OCI-LY1 (cell line): ENCODE data around the gene ZNF844.

ENCODE experiments used
- H2AFZ ChIP-seq: fragments of 200-600 bp; sonication (generic), shearing (Covaris generic); 2 replicates; pipeline ENCODE4 v1.6.0; 2014; ENCODE audit warnings: antibody characterized with exemption, mild to moderate bottlenecking, low read length
- H3F3A ChIP-seq: fragments of 200-600 bp; sonication (generic), shearing (Covaris generic); 2 replicates; pipeline ENCODE4 v1.6.0; 2014; ENCODE audit warnings: mild to moderate bottlenecking, antibody characterized with exemption, low read length, moderate library complexity; ENCODE audit not compliant: insufficient read depth
- H3K27ac ChIP-seq: fragments of 200-600 bp; sonication (generic); 2 replicates; pipeline ENCODE4 v1.5.1; 2014; ENCODE audit warnings: low read length, mixed run types, mild to moderate bottlenecking, low read depth; ENCODE audit not compliant: poor library complexity, severe bottlenecking
- H3K27me3 ChIP-seq: fragments of 200-600 bp; sonication (generic); 2 replicates; pipeline ENCODE4 v1.6.0; 2014; ENCODE audit warnings: antibody characterized with exemption, mild to moderate bottlenecking, low read length, moderate library complexity; ENCODE audit not compliant: insufficient read depth
- H3K36me3 ChIP-seq: fragments of 200-600 bp; sonication (generic); 2 replicates; pipeline ENCODE4 v1.6.1; 2014; ENCODE audit warnings: mild to moderate bottlenecking, antibody characterized with exemption, low read length, moderate library complexity, mixed read lengths; ENCODE audit not compliant: insufficient read depth
- H3K4me1 ChIP-seq: fragments of 200-600 bp; sonication (generic); 2 replicates; pipeline ENCODE4 v1.5.1; 2014; ENCODE audit warnings: mild to moderate bottlenecking, low read length, moderate library complexity; ENCODE audit not compliant: insufficient read depth, severe bottlenecking
- H3K4me2 ChIP-seq: fragments of 200-600 bp; sonication (generic), shearing (Covaris generic); 2 replicates; pipeline ENCODE4 v1.6.1; 2014; ENCODE audit warnings: low read length
- H3K4me3 ChIP-seq: fragments of 200-600 bp; sonication (generic); 2 replicates; pipeline ENCODE4 v1.5.1; 2014; ENCODE audit warnings: low read length, low read depth, mild to moderate bottlenecking, mixed read lengths; ENCODE audit not compliant: poor library complexity, severe bottlenecking
- H3K79me2 ChIP-seq: fragments of 200-600 bp; shearing (Covaris generic); 2 replicates; pipeline ENCODE4 v1.6.1; 2016; ENCODE audit warnings: mixed run types, low read length, mixed read lengths; ENCODE audit not compliant: insufficient read depth
- H3K9ac ChIP-seq: fragments of 200-600 bp; sonication (generic), shearing (Covaris generic); 2 replicates; pipeline ENCODE4 v1.6.1; 2014; ENCODE audit warnings: mild to moderate bottlenecking, low read length, mixed read lengths
- H3K9me2 ChIP-seq: fragments of 200-600 bp; sonication (generic), shearing (Covaris generic); 2 replicates; pipeline ENCODE4 v1.6.1; 2014; ENCODE audit warnings: low read depth, mild to moderate bottlenecking, low read length, mixed read lengths
- H3K9me3 ChIP-seq: fragments of 200-600 bp; shearing (Covaris generic); 2 replicates; pipeline ENCODE4 v1.6.1; 2014; ENCODE audit warnings: low read length, mixed read lengths
- H4K20me1 ChIP-seq: fragments of 200-600 bp; sonication (generic), shearing (Covaris generic); 2 replicates; pipeline ENCODE4 v1.6.0; 2016; ENCODE audit warnings: mild to moderate bottlenecking, low read length; ENCODE audit not compliant: insufficient read depth
- CTCF ChIP-seq: fragments of 200-600 bp; sonication (generic), shearing (Covaris generic); IDR thresholded peaks from 2 replicates; pipeline ENCODE4 v1.5.1; 2017; ENCODE audit warnings: mild to moderate bottlenecking, antibody characterized with exemption, low read length, moderate library complexity, mixed read lengths
- EZH2 ChIP-seq: fragments of 200-600 bp; sonication (generic), shearing (Covaris generic); IDR thresholded peaks from 2 replicates; pipeline ENCODE4 v1.8.0; 2017; ENCODE audit warnings: borderline replicate concordance, mixed run types, mild to moderate bottlenecking, antibody characterized with exemption, low read length, moderate library complexity, mixed read lengths

ZNF844 gene

DNA sequence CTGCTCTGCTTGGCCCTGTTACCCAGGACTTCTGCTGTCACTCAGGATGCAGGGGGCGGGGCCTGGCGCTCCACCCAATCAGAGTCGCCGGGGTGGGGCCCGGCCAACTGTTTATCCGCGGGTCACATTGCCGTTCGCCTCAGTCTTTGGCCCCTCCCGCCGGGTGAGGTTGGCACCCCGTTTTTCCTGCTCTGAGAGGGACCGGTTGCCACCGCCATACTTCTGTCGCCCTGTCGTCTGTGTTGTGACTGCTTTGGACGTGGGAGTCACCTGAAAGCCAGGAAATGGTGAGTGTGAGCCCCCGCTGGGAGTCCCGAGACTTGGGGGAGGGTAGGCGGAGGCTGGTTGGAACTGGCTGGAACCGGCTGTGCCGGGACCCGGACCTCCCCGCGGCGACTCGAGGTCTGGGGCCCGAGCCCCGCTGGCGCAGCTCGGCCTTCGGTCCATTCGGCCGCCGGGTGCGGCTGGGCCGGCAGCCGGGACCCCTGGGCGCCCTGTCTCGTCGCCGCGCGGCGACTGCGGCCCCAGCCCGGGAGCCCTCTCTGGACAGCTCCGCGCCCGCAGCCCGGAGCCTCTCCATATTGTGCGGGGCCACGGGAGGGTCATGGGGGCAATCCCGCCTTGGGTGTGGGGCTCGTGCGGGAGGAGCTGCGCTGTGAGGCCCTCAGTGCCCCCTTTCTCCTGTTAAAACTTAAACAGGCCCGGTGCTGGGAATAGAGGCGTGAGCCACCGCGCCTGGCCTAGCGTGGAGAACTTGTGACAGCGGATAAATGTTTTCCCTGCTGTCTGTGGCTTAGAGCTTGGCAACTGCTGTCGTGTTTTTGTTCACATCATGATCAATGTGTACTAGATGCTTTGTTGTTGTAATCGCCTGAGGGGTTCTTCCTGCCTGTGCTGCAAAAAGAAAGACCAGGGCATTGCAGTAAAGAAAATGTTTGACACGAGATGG is at the start of gene ZNF844:
TSS of gene ZNF844 (plus strand) at position 142 of the 949 bp plus-strand sequence. CDS start at position 285, 143 bp downstream.
- H3K9me2 ChIP-seq: no peaks in the 10 kb centered on the region
- H3K9ac ChIP-seq: peak within 1 kb of the TSS; percentile 82
- H3K4me1 ChIP-seq: peaks cover 6% of the 10 kb centered on the region
- peaks cover 24% of the 10 kb centered on the region for H3K36me3 ChIP-seq
- peaks cover 12% of the 10 kb centered on the region for H3K79me2 ChIP-seq
- no peaks in the 10 kb centered on the region for H3F3A ChIP-seq
- H3K4me3 ChIP-seq: peak within 1 kb of the TSS; percentile 85
- peak within 1 kb of the TSS; percentile 72 for H3K4me2 ChIP-seq
- peaks cover 12% of the 10 kb centered on the region; the same call in 1 of the 2 replicates for H3K9me3 ChIP-seq
- no peak within 1 kb of the TSS for H2AFZ ChIP-seq
- TF ChIP-seq CTCF: no peak
- peak within 1 kb of the TSS; percentile 62 for H3K27ac ChIP-seq
- no peaks in the 10 kb centered on the region for H4K20me1 ChIP-seq
- no peaks in the 10 kb centered on the region for H3K27me3 ChIP-seq

GRCh38 chr19:12015015-12015752 is 49.3 kb upstream of the ZNF844 start:
- Histone ChIP-seq H3K27me3 (no peaks in the 10 kb centered on the region), H3K9me2 (no peaks in the 10 kb centered on the region), H4K20me1 (no peaks in the 10 kb centered on the region), H3K79me2 (no peaks in the 10 kb centered on the region), H3K4me1 (no peaks in the 10 kb centered on the region), H3K36me3 (peaks cover 66% of the 10 kb centered on the region), H3K9me3 (peaks cover 52% of the 10 kb centered on the region), H3K4me3 (no peak overlapping the region), H3K9ac (no peak overlapping the region), H3K27ac (no peak overlapping the region), H2AFZ (no peak overlapping the region), H3F3A (no peaks in the 10 kb centered on the region), H3K4me2 (no peak overlapping the region)
- TF ChIP-seq EZH2 (no peak), CTCF (no peak)

DNA sequence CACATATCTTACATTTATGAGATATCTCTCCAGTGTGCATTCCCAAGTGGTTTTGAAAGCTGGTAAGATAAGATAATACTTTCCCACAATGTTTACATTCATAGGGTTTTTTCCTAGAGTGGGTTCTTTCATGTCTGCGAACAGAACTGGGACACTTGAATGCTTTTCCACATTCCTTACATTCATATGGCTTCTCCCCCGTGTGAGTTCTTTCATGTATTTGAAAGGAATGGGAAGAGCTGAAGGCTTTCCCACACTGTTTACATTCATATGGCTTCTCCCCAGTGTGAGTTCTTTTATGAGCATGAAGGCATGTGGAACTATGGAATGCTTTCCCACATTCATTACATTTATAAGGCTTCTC is 48.8 kb upstream of the ZNF844 start:
- no peaks in the 10 kb centered on the region for H3K79me2 ChIP-seq
- H3K36me3 ChIP-seq: peaks cover 66% of the 10 kb centered on the region

More for the DNA sequence above, 48.8 kb upstream of the ZNF844 start:
- Histone ChIP-seq H3F3A (no peaks in the 10 kb centered on the region), H2AFZ (no peak overlapping the region), H3K4me3 (no peak overlapping the region), H3K27ac (no peak overlapping the region), H4K20me1 (no peaks in the 10 kb centered on the region), H3K27me3 (no peaks in the 10 kb centered on the region), H3K9me3 (peaks cover 52% of the 10 kb centered on the region), H3K9ac (no peak overlapping the region), H3K4me2 (no peak overlapping the region), H3K4me1 (no peaks in the 10 kb centered on the region), H3K9me2 (no peaks in the 10 kb centered on the region)
- TF ChIP-seq EZH2: no peak
- no peak for TF ChIP-seq CTCF
